ENCODE data around the gene UBE2E1.

- TF ChIP-seq POLR2AphosphoS5 (IDR thresholded peaks at IDR 0.05; ENCODE audit: borderline replicate concordance, low read depth, low read length) (no peak), EZH2 (IDR thresholded peaks at IDR 0.05) (no peak), FOXP2 (optimal IDR thresholded peaks at IDR 0.05; ENCODE audit: control extremely low read depth, extremely low read length, insufficient read depth) (no peak)
Observed at GRCh38 chr3:23795096-23795495, 10.7 kb upstream of the UBE2E1 start.
